Fibroblast of lung (primary cell): ENCODE data around the gene DAGLB. TPM values are rescaled to one million over a fixed set of nuclear protein-coding genes. Genes with fewer than 3 reads are reported as not detected.

ENCODE experiments used
- DNase-seq, 2 donors: peaks; one replicate each; pipeline versions ENCODE4 v3.0.0 to v3.0.0-alpha.2; 2010; ENCODE audit warnings: low read depth in 2 of 2
- H2AFZ ChIP-seq: 2 replicates; pipeline ENCODE4 v1.5.1; 2012; ENCODE audit warnings: low read length, control low read depth, inconsistent platforms
- H3K27ac ChIP-seq: 2 replicates; pipeline ENCODE4 v1.5.1; 2011; ENCODE audit warnings: low read length, control low read depth; ENCODE audit not compliant: insufficient read depth
- H3K27me3 ChIP-seq: 2 replicates; pipeline ENCODE4 v1.5.1; 2011; ENCODE audit warnings: mild to moderate bottlenecking, low read length; ENCODE audit not compliant: control insufficient read depth, insufficient read depth
- H3K36me3 ChIP-seq: 2 replicates; pipeline ENCODE4 v1.5.1; 2011; ENCODE audit warnings: low read length; ENCODE audit not compliant: control insufficient read depth, insufficient read depth
- H3K4me1 ChIP-seq: 2 replicates; pipeline ENCODE4 v1.5.1; 2011; ENCODE audit warnings: low read length; ENCODE audit not compliant: control insufficient read depth, insufficient read depth; ENCODE audit errors: extremely low read depth
- H3K4me2 ChIP-seq: 2 replicates; pipeline ENCODE4 v1.5.1; 2011; ENCODE audit warnings: low read length, control low read depth; ENCODE audit not compliant: insufficient read depth; ENCODE audit errors: extremely low read depth
- H3K4me3 ChIP-seq, 4 experiments: fragments of 200-600 bp in 1 of 4; sonication (generic) in 1 of 4; replicated peaks in 1 of 4; 2 replicates each; pipeline ENCODE4 v1.5.1; 2011 to 2016; ENCODE audit warnings: low read length in 4 of 4, low read depth in 3 of 4, mild to moderate bottlenecking in 3 of 4, control low read depth in 2 of 4, inconsistent platforms in 1 of 4, mixed read lengths in 1 of 4; ENCODE audit not compliant: insufficient read depth in 1 of 4; ENCODE audit errors: control extremely low read depth in 1 of 4
- H3K79me2 ChIP-seq: 2 replicates; pipeline ENCODE4 v1.5.1; 2012; ENCODE audit warnings: mild to moderate bottlenecking, low read length, inconsistent platforms; ENCODE audit not compliant: control insufficient read depth, insufficient read depth
- H3K9ac ChIP-seq: 2 replicates; pipeline ENCODE4 v1.5.1; 2011; ENCODE audit warnings: mild to moderate bottlenecking, low read length, control low read depth; ENCODE audit not compliant: insufficient read depth
- H3K9me3 ChIP-seq: 2 replicates; pipeline ENCODE4 v1.5.1; 2012; ENCODE audit warnings: low read depth, low read length; ENCODE audit not compliant: control insufficient read depth, insufficient read depth
- H4K20me1 ChIP-seq: 2 replicates; pipeline ENCODE4 v1.5.1; 2011; ENCODE audit warnings: low read length; ENCODE audit not compliant: control insufficient read depth, insufficient read depth; ENCODE audit errors: extremely low read depth
- EZH2 ChIP-seq: IDR thresholded peaks from 2 replicates; pipeline ENCODE4 v1.5.1; 2012; ENCODE audit warnings: low read length, control low read depth, mild to moderate bottlenecking; ENCODE audit errors: missing control alignments
- polyA plus RNA-seq, 2 donors: library from polyadenylated mRNA; depleted of rRNA in 1 of 2; stranded (reverse) in 1 of 2; unstranded in 1 of 2; fragments of >200 nt; gene quantifications; 2 replicates each; pipeline ENCODE4 v1.2.1, GENCODE V29; 2011 to 2012; ENCODE audit warnings: missing spikeins in 1 of 2
- total RNA-seq: library from RNA; depleted of rRNA; stranded (reverse); fragments of >200 nt; gene quantifications from 2 replicates; pipeline ENCODE4 v1.2.1, GENCODE V29; 2014
- TF ChIP-seq, protein P1 (sequence below), 2 donors: IDR thresholded peaks in 1 of 2; conservative IDR thresholded peaks in 1 of 2; 1 replicate in 1 of 2; 2 replicates in 1 of 2; pipeline ENCODE4 v1.5.1; 2011 to 2012; ENCODE audit warnings: low read length in 2 of 2, control low read depth in 1 of 2, inconsistent platforms in 1 of 2, low read depth in 1 of 2, mild to moderate bottlenecking in 1 of 2

The DAGLB gene
- total and polyA plus RNA-seq, 2 donors (not counting 1 experiment from before 2014, with no cell fraction given) = 17.3 to 22.6 TPM

GRCh38 chr7:6416516-6417145 lies 31.1 kb downstream of the DAGLB start:
- no peak overlapping the region for H3K9ac ChIP-seq
- H3K79me2 ChIP-seq = no peaks in the 10 kb centered on the region
- no peaks in the 10 kb centered on the region for H3K4me1 ChIP-seq
- no peak overlapping the region for H2AFZ ChIP-seq
- H3K4me2 ChIP-seq = no peak overlapping the region
- peaks cover 30% of the 10 kb centered on the region for H3K36me3 ChIP-seq
- H4K20me1 ChIP-seq = no peaks in the 10 kb centered on the region
- DNase-seq = peak; percentile 30 to 40
- H3K4me3 ChIP-seq = no peak overlapping the region
- TF ChIP-seq EZH2 = no peak
- TF ChIP-seq, protein P1, sequence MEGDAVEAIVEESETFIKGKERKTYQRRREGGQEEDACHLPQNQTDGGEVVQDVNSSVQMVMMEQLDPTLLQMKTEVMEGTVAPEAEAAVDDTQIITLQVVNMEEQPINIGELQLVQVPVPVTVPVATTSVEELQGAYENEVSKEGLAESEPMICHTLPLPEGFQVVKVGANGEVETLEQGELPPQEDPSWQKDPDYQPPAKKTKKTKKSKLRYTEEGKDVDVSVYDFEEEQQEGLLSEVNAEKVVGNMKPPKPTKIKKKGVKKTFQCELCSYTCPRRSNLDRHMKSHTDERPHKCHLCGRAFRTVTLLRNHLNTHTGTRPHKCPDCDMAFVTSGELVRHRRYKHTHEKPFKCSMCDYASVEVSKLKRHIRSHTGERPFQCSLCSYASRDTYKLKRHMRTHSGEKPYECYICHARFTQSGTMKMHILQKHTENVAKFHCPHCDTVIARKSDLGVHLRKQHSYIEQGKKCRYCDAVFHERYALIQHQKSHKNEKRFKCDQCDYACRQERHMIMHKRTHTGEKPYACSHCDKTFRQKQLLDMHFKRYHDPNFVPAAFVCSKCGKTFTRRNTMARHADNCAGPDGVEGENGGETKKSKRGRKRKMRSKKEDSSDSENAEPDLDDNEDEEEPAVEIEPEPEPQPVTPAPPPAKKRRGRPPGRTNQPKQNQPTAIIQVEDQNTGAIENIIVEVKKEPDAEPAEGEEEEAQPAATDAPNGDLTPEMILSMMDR (conservative IDR thresholded peaks at IDR 0.05 in 1 of 2, IDR thresholded peaks at IDR 0.05 in 1 of 2; ENCODE audit: low read depth in 1 of 2, low read length in 2 of 2) = no peak
- H3K27me3 ChIP-seq = no peaks in the 10 kb centered on the region
- H3K9me3 ChIP-seq = no peaks in the 10 kb centered on the region
- no peak overlapping the region for H3K27ac ChIP-seq

GRCh38 chr7:6413637-6414036 lies 34.1 kb downstream of the DAGLB start:
- H2AFZ ChIP-seq = no peak overlapping the region
- H4K20me1 ChIP-seq = no peaks in the 10 kb centered on the region
- H3K4me1 ChIP-seq = no peaks in the 10 kb centered on the region
- peaks cover 38% of the 10 kb centered on the region for H3K36me3 ChIP-seq
- H3K4me2 ChIP-seq = no peak overlapping the region
- no peak for DNase-seq
- H3K27me3 ChIP-seq = no peaks in the 10 kb centered on the region
- no peak overlapping the region for H3K4me3 ChIP-seq
- TF ChIP-seq EZH2 = no peak
- TF ChIP-seq, protein P1 (conservative IDR thresholded peaks at IDR 0.05 in 1 of 2, IDR thresholded peaks at IDR 0.05 in 1 of 2; ENCODE audit: low read depth in 1 of 2, low read length in 2 of 2) = no peak
- no peak overlapping the region for H3K27ac ChIP-seq
- no peak overlapping the region for H3K9ac ChIP-seq
- no peaks in the 10 kb centered on the region for H3K9me3 ChIP-seq
- H3K79me2 ChIP-seq = peaks cover 5% of the 10 kb centered on the region

GRCh38 chr7:6409944-6410693 lies 37.6 kb downstream of the DAGLB start:
- Histone ChIP-seq H3K9ac (no peak overlapping the region), H3K27me3 (no peaks in the 10 kb centered on the region), H3K4me2 (no peak overlapping the region), H3K9me3 (no peaks in the 10 kb centered on the region), H4K20me1 (no peaks in the 10 kb centered on the region), H3K4me3 (no peak overlapping the region), H2AFZ (no peak overlapping the region), H3K36me3 (peaks cover 40% of the 10 kb centered on the region), H3K4me1 (no peaks in the 10 kb centered on the region), H3K27ac (no peak overlapping the region), H3K79me2 (peaks cover 12% of the 10 kb centered on the region)
- TF ChIP-seq, protein P1 (conservative IDR thresholded peaks at IDR 0.05 in 1 of 2, IDR thresholded peaks at IDR 0.05 in 1 of 2; ENCODE audit: low read depth in 1 of 2, low read length in 2 of 2) = no peak
- no peak for TF ChIP-seq EZH2
- DNase-seq = no peak
